HCT116 (cell line): Measurements from ENCODE around the gene FAM47E. TPM values are rescaled to one million over a fixed set of nuclear protein-coding genes. Genes with fewer than 3 reads are reported as not detected.

Experiments
- ATAC-seq: fragments of 200-7000 bp; cut with Tn5 transposase; 2 replicates; pipeline ENCODE4 v1.9.1; 2020; ENCODE audit warnings: mild to moderate bottlenecking, moderate library complexity
- BruUV-seq: library from RNA; stranded (reverse); fragments of 400-500 nt; replicated peaks from 2 replicates; lab custom pipeline; 2021; lab: Mats Ljungman, UMichigan
- CTCF ChIA-PET: fragments of 300-600 bp; sonication (Branson Sonifier 250); formaldehyde crosslinking; loops from one replicate; lab custom pipeline; 2021; ENCODE audit warnings: antibody characterized with exemption; lab: Charles Lee
- POLR2A ChIA-PET: fragments of 300-600, 350-600 bp; sonication (Branson Sonifier 250); formaldehyde crosslinking; loops from one replicate; lab custom pipeline; 2021; ENCODE audit warnings: antibody characterized with exemption; lab: Charles Lee
- RAD21 ChIA-PET, 2 experiments: fragments of 300-600 bp; sonication (Branson Sonifier 250); formaldehyde crosslinking; loops; one replicate each; lab custom pipeline; 2023; ENCODE audit warnings: low total read pairs in 2 of 2; ENCODE audit not compliant: uncharacterized antibody in 2 of 2, unreplicated experiment in 2 of 2, low non-redundant PET in 1 of 2; lab: Charles Lee
- DNase-seq: peaks from one replicate; pipeline ENCODE4 v3.0.0-alpha.2; 2010; ENCODE audit warnings: low read depth, low spot score
- H2AFZ ChIP-seq: fragments of 200-600 bp; shearing (Covaris generic), sonication (generic); 2 replicates; pipeline ENCODE4 v1.6.1; 2017; ENCODE audit warnings: low read depth, mixed run types, mixed read lengths, antibody characterized with exemption, low read length; ENCODE audit not compliant: poor library complexity, severe bottlenecking
- H3K27ac ChIP-seq: 2 replicates; pipeline ENCODE4 v1.5.1; 2012; ENCODE audit warnings: low read depth, low read length
- H3K27me3 ChIP-seq: fragments of 200-600 bp; sonication (generic); 2 replicates; pipeline ENCODE4 v1.6.1; 2016; ENCODE audit warnings: mixed run types, low read length, mixed read lengths; ENCODE audit not compliant: insufficient read depth
- H3K36me3 ChIP-seq, 2 experiments: fragments of 200-500 bp in 1 of 2; fragments of 200-600 bp in 1 of 2; sonication (Bioruptor generic) in 1 of 2; sonication (generic) in 1 of 2; 2 replicates each; pipeline versions ENCODE4 v1.5.1 to v1.6.1; 2014 to 2016; ENCODE audit warnings: low read length in 2 of 2, inconsistent platforms in 1 of 2, mixed read lengths in 1 of 2, mixed run types in 1 of 2; ENCODE audit not compliant: insufficient read depth in 2 of 2, control insufficient read depth in 1 of 2
- H3K4me1 ChIP-seq, 2 experiments: fragments of 200-600 bp in 1 of 2; sonication (generic) in 1 of 2; 2 replicates each; pipeline versions ENCODE4 v1.5.1 to v1.6.1; 2012 to 2017; ENCODE audit warnings: low read length in 2 of 2, inconsistent platforms in 1 of 2, mild to moderate bottlenecking in 1 of 2, mixed read lengths in 1 of 2, mixed run types in 1 of 2, moderate library complexity in 1 of 2; ENCODE audit not compliant: insufficient read depth in 2 of 2, control insufficient read depth in 1 of 2
- H3K4me2 ChIP-seq: fragments of 200-600 bp; sonication (generic); 2 replicates; pipeline ENCODE4 v1.6.1; 2017; ENCODE audit warnings: mixed run types, low read length, mixed read lengths
- H3K4me3 ChIP-seq, 2 experiments: fragments of 200-600 bp in 1 of 2; sonication (generic) in 1 of 2; replicated peaks in 1 of 2; 2 replicates each; pipeline ENCODE4 v1.5.1; 2011 to 2016; ENCODE audit warnings: low read length in 2 of 2, control low read depth in 1 of 2, low read depth in 1 of 2, mild to moderate bottlenecking in 1 of 2, mixed read lengths in 1 of 2, mixed run types in 1 of 2
- H3K79me2 ChIP-seq: fragments of 200-600 bp; sonication (generic); 2 replicates; pipeline ENCODE4 v1.6.1; 2017; ENCODE audit warnings: mild to moderate bottlenecking, mixed run types, low read length, moderate library complexity, mixed read lengths; ENCODE audit not compliant: insufficient read depth
- H3K9ac ChIP-seq: fragments of 200-600 bp; sonication (generic); 2 replicates; pipeline ENCODE4 v1.6.1; 2016; ENCODE audit warnings: low read length, mixed read lengths
- H3K9me2 ChIP-seq: fragments of 200-600 bp; sonication (generic), shearing (Covaris generic); 2 replicates; pipeline ENCODE4 v1.6.1; 2017; ENCODE audit warnings: mixed run types, mild to moderate bottlenecking, moderate library complexity; ENCODE audit not compliant: insufficient read depth
- H3K9me3 ChIP-seq, 2 experiments: fragments of 200-500 bp in 1 of 2; fragments of 200-600 bp in 1 of 2; sonication (Bioruptor generic) in 1 of 2; sonication (generic) in 1 of 2; 2 replicates each; pipeline ENCODE4 v1.6.1; 2014 to 2017; ENCODE audit warnings: low read length in 2 of 2, mixed read lengths in 2 of 2, inconsistent platforms in 1 of 2, low read depth in 1 of 2, mild to moderate bottlenecking in 1 of 2, mixed run types in 1 of 2, moderate library complexity in 1 of 2; ENCODE audit not compliant: control insufficient read depth in 1 of 2, insufficient read depth in 1 of 2
- H4K20me1 ChIP-seq: fragments of 200-600 bp; sonication (generic), shearing (Covaris generic); 2 replicates; pipeline ENCODE4 v1.6.1; 2017; ENCODE audit warnings: mixed run types, mild to moderate bottlenecking, moderate library complexity; ENCODE audit not compliant: insufficient read depth
- CBX3 ChIP-seq: IDR thresholded peaks from 2 replicates; pipeline ENCODE4 v1.6.1; 2012; ENCODE audit warnings: low read depth
- CEBPB ChIP-seq: IDR thresholded peaks from 2 replicates; pipeline ENCODE4 v1.6.1; 2012; ENCODE audit warnings: low read depth
- ELF1 ChIP-seq: IDR thresholded peaks from 2 replicates; pipeline ENCODE4 v1.6.1; 2012; ENCODE audit warnings: low read depth, borderline replicate concordance
- EZH2phosphoT487 ChIP-seq: fragments of 200-600 bp; IDR thresholded peaks from 2 replicates; pipeline ENCODE4 v1.6.1; 2018; ENCODE audit warnings: antibody characterized with exemption, borderline replicate concordance
- FOSL1 ChIP-seq: IDR thresholded peaks from 2 replicates; pipeline ENCODE4 v1.6.1; 2012; ENCODE audit warnings: low read depth
- JUND ChIP-seq: IDR thresholded peaks from 2 replicates; pipeline ENCODE4 v1.6.1; 2012
- MAX ChIP-seq: IDR thresholded peaks from 2 replicates; pipeline ENCODE4 v1.6.1; 2012
- POLR2AphosphoS5 ChIP-seq: IDR thresholded peaks from 2 replicates; pipeline ENCODE4 v1.6.1; 2011; ENCODE audit warnings: mild to moderate bottlenecking, low read depth, low read length, moderate library complexity
- SP1 ChIP-seq: IDR thresholded peaks from 2 replicates; pipeline ENCODE4 v1.6.1; 2012; ENCODE audit warnings: low read depth
- YY1 ChIP-seq: IDR thresholded peaks from 2 replicates; pipeline ENCODE4 v1.6.1; 2011; ENCODE audit warnings: low read length, low read depth, moderate library complexity, mild to moderate bottlenecking; ENCODE audit not compliant: insufficient replicate concordance; ENCODE audit errors: extremely low read depth
- ZFX ChIP-seq: fragments of 450-650 bp; IDR thresholded peaks from 2 replicates; pipeline ENCODE4 v1.6.1; 2017
- intact Hi-C: fragments of 100-400 bp; cut with micrococcal nuclease; formaldehyde crosslinking; loops from 2 replicates; pipeline ENCODE4 v1.10.0; 2022
- total RNA-seq: library from RNA; stranded (reverse); gene quantifications from one replicate; pipeline ENCODE4 v1.2.1, GENCODE V29; 2021; ENCODE audit not compliant: unreplicated experiment
- TF ChIP-seq, protein P1 (sequence below): IDR thresholded peaks from 2 replicates; pipeline ENCODE4 v1.6.1; 2011; ENCODE audit warnings: mild to moderate bottlenecking, low read length, moderate library complexity; ENCODE audit not compliant: insufficient replicate concordance; ENCODE audit errors: extremely low read depth

The FAM47E gene
- total RNA-seq, 1 experiment from 2014 or later = 0.91 TPM

GRCh38 chr4:76325072-76325471 is 73.6 kb downstream of the FAM47E start:
- RAD21 ChIA-PET = no interaction called here
- ATAC-seq = no peak
- POLR2A ChIA-PET = no interaction called here
- DNase-seq = no peak
- Histone ChIP-seq H2AFZ (no peak overlapping the region), H3K4me2 (no peak overlapping the region), H4K20me1 (no peaks in the 10 kb centered on the region), H3K4me3 (no peak overlapping the region), H3K79me2 (no peaks in the 10 kb centered on the region), H3K36me3 (no peaks in the 10 kb centered on the region), H3K9me2 (no peaks in the 10 kb centered on the region), H3K9ac (no peak overlapping the region), H3K27ac (no peak overlapping the region), H3K4me1 (no peaks in the 10 kb centered on the region), H3K9me3 (no peaks in the 10 kb centered on the region), H3K27me3 (no peaks in the 10 kb centered on the region)
- CTCF ChIA-PET = no interaction called here
- no peak for TF ChIP-seq CBX3
- TF ChIP-seq MAX = no peak
- no peak for TF ChIP-seq ZFX
- TF ChIP-seq CEBPB = no peak
- TF ChIP-seq JUND = no peak
- no peak for TF ChIP-seq YY1
- TF ChIP-seq FOSL1 = no peak
- TF ChIP-seq, protein P1, sequence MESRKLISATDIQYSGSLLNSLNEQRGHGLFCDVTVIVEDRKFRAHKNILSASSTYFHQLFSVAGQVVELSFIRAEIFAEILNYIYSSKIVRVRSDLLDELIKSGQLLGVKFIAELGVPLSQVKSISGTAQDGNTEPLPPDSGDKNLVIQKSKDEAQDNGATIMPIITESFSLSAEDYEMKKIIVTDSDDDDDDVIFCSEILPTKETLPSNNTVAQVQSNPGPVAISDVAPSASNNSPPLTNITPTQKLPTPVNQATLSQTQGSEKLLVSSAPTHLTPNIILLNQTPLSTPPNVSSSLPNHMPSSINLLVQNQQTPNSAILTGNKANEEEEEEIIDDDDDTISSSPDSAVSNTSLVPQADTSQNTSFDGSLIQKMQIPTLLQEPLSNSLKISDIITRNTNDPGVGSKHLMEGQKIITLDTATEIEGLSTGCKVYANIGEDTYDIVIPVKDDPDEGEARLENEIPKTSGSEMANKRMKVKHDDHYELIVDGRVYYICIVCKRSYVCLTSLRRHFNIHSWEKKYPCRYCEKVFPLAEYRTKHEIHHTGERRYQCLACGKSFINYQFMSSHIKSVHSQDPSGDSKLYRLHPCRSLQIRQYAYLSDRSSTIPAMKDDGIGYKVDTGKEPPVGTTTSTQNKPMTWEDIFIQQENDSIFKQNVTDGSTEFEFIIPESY = no peak
- TF ChIP-seq POLR2AphosphoS5 = no peak
- TF ChIP-seq SP1 = no peak
- TF ChIP-seq ELF1 = no peak
- TF ChIP-seq EZH2phosphoT487 = no peak
- no TSS peak for BruUV-seq
- intact Hi-C loops = no loop called here
